NCI-H2227 (cell line): ENCODE data around the gene PARD3.

Experiments
- DNase-seq: peaks from one replicate; lab custom pipeline; 2025; ENCODE audit not compliant: unreplicated experiment; lab: John Stamatoyannopoulos, UW

PARD3 gene

DNA sequence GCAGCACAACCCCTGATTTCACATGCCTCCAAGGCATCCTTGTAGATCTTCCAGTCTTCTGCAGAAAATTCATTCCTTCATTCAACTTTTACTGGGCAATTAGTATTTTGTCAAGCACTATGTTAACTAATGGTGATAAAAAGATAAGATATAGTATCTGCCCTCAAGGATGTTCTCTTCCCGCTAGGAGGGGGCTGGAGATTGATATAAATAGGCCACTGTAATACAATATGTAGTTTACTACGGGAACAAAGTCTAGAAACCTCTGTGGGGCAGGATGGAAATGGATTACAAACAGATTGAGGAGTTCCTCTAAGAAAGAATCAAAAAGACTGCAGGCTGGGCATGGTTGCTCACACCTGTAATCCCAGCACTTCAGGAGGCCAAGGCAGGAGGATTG is 10.3 kb upstream of the PARD3 start:
- no peak for DNase-seq

DNA sequence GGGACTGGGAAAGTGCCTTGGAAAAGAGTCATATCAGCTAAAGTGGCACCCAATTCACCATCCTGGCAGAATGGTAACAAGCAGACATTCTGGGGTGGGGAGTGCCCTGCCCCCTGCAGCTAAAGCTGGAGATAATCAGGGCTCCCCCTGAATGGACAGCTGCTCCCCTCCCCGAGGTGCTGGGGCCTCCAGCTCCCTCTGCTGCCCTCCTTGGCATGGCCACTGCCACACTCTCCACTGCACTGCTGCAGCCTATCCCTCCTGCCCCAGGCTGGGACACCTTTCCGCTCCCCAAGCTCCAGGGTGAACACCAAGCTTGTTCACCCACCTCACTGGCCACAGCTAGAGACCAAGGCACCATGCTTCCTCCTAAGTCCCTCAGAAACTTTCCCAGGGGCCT is 9.8 kb upstream of the PARD3 start:
- DNase-seq: no peak

DNA sequence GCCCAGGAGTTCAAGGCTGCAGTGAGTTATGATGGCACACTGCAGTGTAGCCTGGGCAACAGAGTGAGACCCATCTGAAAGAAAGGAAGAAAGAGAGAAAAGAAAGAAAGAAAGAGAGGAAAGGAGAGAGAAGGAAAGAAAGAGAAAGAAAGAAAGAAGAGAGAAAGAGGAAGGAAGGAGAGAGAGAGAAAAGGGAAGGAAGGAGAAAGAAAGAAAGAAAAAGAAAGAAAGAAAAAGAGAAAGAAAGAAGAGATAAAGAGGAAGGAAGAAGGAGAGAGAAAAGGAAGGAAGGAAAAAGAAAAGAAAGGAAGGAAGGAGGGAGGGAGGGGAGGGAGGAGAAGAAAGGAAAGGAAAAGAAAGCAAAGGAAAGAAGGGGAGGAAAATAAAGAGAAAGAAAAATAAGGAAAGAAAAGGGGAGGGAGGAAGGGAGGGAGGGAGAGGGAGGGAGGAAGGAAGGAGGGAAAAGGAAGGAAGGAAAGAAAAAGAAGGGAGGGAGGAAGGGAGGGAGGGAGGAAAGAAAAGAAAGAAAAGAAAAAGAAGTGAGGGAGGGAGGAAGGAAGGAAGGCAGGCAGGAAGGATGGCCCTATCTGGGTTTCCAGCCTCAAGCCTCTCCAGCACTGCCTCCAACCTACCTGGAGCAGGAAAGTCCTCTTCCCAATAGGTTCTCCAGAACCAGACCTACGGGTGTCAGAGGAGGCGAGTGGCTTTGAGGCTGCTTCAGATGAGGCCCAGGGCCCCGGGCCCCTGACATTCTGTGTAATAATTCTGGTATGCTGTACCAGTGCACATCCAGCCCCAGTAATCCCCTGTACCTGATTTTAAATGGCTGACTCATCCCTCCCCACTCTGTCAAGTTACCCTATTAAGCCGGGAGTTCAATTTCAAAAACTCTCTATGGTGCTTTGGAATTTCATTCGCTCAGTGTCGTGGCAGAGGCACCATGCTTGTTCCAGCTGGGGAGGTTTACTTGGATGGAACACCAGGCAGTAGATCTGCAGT is 6.8 kb upstream of the PARD3 start:
- no peak for DNase-seq

DNA sequence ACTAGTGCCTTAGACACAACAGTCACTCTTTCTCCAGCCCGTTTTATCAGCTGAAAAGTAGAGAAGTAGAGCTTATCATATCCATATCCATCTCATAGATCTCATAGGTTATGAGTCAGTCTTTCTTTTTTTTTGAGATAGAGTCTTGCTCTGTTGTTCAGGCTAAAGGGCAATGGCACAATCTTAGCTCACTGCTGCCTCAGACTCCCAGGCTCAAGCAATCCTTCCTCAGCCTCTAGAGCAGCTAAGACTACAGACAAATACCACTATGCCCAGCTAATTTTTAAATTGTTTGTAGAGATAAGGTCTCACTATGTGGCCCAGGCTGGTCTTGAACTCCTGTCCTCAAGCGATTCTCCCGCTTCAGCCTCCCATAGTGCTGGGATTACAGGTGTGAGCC is 2.5 kb upstream of the PARD3 start:
- DNase-seq: no peak

DNA sequence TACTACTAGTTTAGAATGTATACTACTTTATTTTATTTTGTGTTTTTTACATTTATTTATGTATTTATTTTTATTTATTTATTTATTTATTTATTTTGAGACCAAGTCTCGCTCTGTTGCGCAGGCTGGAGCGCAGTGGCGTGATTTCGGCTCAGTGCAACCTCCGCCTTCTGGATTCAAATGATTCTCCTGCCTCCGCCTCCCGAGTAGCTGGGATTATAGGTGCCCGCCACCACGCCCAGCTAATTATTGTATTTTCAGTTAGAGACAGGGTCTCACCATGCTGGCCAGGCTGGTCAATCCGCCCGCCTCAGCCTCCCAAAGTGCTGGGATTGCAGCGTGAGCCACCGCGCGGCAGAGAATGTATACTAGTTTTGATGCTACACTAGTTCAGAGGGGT is 2.0 kb upstream of the PARD3 start:
- no peak for DNase-seq

DNA sequence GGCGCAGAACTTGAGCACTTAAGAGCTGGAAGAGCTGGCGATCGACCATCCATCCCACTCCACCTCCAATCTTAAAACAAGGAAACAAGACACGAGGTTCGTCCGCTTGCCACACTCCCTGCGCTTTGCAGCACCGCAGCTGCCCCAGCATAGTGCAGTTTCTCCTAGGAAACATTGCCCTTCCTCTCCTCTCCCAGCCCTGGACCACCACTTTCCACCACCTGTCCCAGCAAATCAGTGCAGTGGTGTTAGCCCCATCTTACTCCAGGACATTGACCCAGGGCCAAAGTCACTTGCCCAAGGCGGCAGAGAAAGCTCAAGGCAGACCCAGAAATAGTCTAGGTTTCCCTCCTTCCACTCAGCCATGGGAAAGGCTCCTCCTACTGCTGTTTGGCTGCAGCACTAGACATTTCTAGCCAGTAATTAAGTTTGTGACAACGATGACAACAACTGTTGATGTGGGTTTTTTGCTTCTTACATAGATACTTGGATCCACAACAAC is 1.5 kb upstream of the PARD3 start:
- peak; percentile 45 for DNase-seq

DNA sequence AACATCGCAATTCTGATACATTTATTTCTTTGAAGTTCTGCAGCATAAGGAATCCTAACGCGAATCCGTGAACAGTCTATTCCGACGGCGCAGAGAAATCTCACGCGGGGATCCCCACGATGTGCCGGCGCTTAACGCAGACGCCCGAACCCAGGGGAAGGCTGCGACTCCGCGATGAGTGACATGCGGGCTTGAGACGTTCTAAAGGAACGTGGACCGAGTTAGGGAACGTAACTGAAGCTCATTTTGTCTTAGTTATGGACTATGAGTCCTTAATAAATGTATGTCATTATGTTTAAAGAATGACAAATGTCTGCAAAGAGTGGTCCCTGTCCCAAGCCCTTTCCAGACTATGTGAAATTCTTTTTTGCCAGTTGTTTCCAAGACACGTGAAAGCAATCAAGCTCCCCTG is 995 bp upstream of the PARD3 start:
- no peak for DNase-seq

DNA sequence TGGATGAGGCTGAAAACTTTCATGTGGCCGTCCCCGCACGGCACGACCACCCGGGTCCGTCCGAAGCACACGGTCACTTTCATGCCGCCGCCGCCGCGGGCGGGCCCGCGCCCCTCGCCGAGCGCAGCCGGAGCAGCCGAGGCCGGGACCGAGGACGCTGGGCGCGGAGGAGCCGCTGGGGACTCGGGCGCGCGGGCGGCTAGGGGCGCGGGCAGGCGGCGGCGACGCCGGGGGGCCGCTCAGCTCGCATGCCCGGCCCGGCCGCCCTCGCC is 247 bp downstream of the PARD3 start:
- DNase-seq: peak; percentile 66

DNA sequence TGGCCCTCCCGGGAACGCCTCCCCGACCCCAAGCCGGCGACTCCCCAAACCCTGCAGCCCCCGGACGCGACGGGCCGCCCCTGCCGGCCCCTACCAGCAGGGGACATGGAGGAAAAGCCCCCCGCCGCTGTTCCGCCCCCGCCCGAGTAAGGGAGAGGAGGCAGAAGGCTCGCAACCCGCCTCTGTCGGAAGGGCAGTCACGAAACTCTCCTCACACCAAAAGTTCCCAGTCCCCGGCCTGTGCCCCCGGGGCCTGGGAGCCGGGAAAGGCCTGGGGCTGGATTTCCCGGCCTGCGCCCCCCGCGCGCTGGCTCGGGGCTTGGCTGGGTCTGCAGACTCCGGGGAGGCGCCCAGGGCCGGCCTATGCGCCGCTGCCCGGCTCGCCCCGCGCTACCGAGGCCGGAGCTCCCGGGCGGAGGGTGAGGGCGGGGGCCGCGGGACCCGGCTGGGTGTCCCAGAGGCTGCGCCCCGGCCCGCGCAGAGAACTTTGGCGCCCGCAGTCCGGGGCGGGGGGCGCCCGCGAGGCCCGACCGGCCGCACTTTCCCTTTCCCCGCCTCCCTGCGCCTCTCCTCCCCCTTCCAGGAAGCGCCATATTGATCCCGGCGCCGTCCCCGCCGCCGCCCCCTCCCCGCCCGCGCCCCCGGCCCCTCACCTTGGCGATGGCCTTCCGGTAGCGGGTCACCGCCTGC is 728 bp downstream of the PARD3 start:
- peak; percentile 58 for DNase-seq

DNA sequence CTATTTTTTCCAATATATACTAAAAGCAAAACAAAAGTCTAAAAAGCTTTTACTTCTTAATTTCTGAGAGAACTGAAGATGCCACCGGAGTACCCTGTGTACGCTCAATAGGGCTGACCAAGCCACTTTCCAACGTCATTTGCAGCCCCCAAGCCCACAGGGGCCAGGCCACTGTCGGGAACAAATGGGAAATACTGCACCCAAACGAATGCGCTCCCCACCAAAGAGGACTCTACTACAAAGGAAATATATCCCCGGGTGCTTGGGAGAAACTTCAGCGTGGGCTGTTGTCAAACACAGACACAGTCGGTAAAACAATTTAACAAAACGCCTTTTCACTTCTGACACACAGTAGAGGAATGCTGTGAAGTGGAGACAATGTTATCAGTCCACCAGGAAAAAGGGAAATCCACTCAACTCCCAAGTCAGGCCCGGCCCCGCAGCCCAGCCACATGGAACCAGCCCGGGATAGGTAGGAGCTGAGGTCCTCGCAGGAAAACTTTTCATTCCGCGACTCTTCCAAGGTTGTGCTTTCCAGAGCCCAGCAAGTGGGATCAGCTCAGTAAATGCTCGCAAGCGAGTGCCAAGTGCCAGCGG is 1.4 kb downstream of the PARD3 start:
- peak; percentile 31 for DNase-seq

DNA sequence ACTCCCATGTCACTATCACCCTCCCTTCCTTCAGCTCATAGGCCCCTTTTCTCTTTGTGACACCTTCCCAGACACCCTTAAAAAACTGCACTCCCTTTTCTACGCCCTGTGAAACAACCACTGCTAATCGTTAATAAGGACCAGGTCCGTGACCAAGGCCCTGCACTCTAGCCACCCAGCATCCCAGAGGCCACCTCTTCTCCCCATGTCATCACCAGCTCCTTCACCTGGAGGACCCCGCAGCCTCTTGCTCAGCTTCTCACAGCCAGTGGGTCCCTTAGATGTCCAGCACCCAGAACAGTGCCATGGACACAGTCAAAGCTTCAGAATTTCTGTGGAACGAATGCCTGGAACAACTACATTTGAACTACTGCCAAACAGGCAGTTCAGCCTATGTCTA is 2.3 kb downstream of the PARD3 start:
- no peak for DNase-seq

DNA sequence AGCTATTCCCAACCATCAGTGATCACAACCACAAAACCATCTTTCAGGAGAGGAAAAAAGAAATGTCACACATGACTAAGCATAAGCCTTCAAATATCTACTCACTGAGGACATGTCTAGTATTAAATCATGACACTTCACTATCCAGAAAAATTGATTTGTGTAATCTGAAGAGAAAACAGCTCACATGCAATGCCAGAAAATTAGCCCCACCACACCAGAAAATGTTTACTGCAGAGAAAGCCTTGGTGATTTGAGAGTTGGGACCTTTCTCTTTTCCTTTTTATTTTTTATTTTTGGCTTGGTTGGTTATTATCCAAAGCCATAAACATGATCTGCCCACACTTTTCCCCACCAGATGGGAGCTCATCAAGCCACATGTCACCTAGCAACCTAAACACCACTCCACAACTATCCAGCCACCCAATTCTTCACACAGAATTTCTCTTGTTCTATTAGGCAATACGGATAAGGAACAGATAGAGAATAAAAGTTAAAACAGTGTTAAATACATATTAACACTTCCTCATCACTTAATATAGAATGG is 3.1 kb downstream of the PARD3 start:
- no peak for DNase-seq

DNA sequence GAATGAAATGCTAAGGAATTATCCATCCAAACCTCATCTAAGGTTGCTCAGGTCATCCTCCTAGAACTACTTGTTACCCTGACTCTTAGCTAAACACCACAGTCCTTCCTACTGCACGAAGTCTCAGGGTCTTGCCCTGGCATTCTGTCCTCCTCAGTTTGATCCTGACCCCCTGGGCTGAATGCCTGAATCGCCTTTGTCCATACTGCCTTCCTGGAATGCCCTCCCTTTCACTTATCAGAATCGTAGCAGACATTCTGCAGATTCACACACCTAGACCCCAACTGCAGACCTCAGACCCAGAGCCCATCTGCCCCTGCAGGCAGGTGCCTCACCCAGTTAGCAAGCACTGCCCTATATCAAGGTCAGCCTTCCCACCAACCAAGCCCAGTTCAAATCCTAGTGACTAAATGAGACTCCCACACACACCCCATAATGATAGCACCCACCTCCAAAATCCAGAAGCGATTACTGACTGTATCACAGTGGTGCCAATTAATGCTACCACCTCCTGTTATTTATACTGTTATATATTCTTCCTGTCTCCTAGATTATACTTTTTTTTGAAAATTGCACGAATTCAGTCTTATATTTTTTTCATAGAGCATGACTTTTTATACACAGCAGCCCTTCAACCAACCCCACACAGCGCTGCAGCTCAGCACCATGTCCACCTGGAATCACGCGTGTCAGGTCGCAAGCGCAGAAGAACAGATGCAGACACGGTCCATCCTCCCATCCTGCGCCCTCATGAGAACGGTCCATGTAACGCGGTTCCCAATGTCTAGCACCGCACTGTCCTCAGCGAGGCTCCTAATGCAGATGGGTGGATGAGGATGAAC is 3.7 kb downstream of the PARD3 start:
- DNase-seq: no peak

DNA sequence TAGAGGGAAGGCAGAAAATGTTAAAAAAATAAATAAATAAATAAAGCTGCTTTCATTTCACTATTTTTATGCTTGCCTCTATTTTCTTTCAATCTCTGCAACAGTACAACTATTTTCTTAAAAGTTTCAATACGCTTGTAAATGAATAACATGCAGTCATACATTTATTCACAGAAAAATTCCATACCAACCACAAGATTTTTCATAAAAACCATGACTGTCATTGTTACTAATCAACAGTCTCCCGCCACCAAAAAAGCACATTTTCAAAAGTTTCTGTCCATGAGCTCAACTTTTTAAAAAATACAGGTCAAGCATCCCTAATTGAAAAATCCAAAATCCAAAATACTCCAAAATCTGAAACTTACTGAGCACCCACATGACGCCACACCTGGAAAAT is 5.3 kb downstream of the PARD3 start:
- no peak for DNase-seq

DNA sequence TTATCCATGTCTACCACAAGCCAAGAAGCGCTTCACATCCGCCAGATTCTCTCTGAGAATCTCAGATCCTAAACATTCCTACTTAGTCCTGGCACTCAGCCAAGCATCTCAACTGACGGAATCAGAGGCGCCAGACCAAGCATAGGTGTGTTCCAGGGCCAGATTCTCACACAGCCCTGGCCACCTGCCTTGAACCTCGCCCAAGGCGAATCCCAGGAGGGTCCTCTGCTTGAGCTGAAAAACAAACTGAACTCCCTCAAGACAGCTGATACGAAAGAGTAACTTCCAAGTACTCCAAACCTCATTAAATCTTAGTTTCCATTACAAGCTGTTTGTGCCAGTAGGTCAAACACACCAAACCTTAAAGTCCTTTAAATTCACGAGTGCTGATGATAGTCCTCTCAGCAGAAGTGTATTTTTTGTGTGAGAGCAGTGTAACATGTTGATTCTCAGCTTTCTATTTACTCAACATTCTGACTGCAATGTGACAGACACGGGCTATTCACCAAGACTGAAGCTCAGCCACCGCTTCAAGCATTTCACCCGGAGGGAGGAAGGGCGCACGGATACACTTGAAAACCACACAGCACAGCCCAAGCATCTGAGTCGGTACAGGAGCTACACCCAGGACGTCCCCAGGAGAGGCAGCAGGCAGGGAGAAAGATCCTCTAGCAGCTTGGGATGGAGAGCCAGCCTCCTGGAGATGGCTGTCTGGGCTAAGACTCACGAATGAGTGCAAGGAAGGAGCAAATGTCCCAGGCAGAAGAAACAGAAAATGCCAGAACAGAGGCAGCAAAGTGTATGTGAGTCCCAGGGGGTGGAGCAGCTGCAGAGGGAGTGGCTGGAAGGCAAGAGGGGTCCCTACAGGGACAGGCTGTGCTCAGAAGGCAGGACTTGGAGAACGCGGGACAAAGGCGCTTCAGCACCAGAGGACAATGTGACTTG is 6.0 kb downstream of the PARD3 start:
- DNase-seq: peak; percentile 68

DNA sequence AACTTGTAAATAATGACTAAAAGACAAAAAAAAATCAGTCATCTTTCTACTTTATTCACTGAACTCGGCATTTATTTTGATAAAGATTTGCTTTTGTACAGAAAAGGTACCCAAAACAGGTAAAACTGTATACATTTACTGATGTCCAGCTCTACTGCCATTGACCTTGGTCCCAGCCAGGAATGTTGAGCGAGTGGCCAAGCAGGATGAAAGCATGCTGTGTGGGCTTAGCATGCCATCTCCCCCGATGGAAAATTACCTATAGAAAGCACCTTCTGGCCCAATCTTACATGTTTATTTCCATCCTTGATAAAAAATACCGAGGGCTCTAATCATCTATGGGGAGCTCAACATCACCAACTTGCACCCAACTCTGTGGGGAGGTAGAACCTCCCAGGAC is 6.8 kb downstream of the PARD3 start:
- no peak for DNase-seq

DNA sequence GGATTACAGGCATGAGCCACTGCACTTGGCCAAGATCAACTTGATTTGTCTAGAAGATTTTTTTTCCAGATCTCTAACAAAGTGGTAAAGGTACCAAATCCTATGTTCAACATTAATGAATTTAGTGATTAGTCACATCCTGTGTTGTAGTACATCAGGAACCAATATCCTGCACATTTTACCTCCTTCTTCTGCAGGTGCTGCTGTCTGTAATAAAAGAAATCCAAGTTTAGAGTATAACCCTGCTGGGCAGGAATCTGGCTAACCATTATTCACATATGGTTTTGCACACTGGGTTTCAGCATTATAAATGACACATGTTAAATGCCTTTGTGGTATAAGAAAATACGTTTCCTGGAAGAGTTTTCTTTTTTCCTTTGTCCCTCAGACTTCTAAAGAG is 10.8 kb downstream of the PARD3 start:
- DNase-seq: no peak

DNA sequence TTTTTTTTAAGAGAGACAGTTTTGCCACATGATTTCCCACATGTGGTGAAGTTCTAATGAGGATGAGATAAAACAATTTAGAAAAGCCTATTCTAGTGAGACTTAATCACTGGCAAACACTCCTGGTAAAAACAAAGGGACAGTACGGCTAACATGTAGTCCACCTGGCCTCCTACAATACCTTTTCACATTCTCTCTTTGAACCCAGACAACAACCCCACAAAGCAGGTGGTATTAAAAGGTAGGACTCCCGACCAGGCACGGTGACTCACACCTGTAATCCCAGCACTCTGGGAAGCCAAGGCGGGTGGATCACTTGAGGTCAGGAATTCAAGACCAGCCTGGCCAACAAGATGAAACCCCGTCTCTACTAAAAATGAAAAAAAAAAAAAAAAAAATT is 12.4 kb downstream of the PARD3 start:
- DNase-seq: no peak

DNA sequence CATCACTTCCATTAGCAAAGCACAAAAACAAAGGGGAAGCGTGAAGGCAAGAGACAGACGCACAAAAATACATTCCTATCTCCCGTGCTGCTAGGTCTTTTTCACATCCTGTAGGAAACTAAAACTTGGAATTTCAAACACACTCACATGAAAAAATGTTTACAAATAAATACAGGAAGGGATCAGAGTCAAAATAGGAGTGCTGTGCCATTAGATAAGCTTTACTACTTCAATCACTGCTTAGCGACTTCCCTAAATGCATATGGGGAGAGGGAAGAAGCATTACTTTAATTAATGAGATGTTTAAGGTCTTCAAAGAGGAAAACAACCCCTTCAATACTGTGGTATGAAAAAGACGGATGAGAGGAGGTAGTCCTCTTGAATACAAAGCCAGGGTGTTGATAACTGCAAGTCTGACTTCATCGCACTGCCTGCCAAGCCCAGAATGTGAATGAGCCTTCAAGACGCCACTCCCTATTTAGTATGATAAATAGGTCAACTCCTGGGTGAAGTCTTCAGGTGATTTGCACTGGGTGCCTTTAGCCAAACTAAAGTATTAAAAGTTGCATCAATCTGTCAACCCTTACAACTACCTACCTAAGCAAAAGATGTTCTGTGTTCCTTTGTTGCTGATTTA is 13.9 kb downstream of the PARD3 start:
- DNase-seq: no peak
